ENCODE results near the gene CD40.

CD40 gene

DNA sequence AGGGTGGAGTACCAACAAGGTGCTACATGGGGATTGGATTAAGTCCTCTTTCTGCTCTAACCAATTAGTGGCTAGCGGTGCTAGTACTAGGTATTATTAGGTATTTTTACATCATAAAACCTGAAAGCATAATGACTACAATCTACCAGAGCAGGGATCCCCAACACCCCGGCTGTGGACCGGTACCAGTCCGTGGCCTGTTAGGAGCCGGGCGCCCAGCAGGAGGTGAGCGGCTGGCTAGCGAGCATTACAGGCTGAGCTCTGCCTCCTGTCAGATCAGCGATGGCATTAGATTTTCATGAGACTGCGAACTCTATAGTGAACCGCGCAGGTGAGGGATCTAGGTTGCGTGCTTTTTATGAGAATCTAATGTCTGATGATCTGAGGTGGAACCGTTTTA lies 9.1 kb upstream of the CD40 start:
- TF ChIP-seq, protein P1, sequence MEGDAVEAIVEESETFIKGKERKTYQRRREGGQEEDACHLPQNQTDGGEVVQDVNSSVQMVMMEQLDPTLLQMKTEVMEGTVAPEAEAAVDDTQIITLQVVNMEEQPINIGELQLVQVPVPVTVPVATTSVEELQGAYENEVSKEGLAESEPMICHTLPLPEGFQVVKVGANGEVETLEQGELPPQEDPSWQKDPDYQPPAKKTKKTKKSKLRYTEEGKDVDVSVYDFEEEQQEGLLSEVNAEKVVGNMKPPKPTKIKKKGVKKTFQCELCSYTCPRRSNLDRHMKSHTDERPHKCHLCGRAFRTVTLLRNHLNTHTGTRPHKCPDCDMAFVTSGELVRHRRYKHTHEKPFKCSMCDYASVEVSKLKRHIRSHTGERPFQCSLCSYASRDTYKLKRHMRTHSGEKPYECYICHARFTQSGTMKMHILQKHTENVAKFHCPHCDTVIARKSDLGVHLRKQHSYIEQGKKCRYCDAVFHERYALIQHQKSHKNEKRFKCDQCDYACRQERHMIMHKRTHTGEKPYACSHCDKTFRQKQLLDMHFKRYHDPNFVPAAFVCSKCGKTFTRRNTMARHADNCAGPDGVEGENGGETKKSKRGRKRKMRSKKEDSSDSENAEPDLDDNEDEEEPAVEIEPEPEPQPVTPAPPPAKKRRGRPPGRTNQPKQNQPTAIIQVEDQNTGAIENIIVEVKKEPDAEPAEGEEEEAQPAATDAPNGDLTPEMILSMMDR (IDR thresholded peaks at IDR 0.05), result no peak
- no peak for TF ChIP-seq ZFX (IDR thresholded peaks at IDR 0.05; ENCODE audit: borderline replicate concordance)
- H3K27ac ChIP-seq, result no peak overlapping the region

DNA sequence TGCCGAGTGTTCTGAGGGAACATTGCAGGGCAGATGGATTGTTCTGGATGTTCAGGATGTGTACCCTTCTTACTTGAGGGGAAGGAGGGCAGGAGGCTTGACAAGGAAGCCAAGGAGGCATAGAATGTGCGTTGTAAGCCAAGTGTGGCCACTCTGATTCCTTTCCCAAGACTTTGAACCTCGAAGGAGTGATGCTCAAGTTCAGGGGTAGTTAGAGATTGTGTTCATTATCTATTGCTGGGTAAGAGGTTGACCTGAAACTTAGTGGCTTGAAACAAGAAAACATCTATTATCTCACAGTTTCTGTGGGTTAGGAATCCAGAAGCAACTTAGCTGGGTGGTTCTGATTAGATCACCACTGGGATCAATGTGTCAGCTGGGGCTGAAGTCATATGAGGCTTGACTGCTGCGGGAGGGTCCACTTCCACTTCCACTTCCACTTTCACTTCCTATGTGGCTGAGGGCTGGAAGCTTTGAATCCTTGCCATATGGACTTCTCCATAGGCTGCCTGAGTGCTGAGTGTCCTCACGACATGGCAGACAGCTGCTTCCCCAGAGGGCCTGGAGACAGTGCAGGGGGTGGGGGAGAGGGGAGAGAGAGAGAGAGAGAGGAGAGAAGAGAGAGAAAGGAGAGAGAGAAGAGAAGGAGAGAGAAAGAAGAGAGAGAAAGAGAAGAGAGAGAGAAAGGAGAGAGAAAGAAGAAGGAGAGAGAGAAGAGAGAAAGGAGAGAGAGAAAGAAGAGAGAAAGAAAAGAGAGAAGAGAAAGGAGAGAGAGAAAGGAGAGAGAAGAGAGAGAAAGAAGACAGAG lies 6.9 kb upstream of the CD40 start:
- TF ChIP-seq ZFX (IDR thresholded peaks at IDR 0.05; ENCODE audit: borderline replicate concordance), result no peak
- TF ChIP-seq, protein P1 (IDR thresholded peaks at IDR 0.05), result no peak
- no peak overlapping the region for H3K27ac ChIP-seq

DNA sequence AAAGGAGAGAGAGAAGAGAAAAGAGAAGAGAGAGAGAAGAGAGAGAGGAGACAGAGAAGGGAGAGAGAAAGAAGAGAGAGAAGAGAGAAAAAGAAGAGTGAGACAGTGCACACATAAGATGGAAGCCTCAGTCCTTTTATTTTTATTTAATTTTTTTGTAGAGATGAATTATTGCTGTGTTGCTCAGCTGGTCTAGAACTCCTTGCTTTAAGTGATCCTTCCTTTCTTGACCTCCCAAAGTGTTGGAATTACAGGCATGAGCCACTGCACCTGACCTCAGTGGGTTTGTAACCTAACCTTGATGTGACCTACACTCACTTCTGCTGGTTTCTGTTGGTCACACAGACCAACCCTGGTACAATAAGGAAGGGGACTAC lies 6.3 kb upstream of the CD40 start:
- H3K27ac ChIP-seq, result no peak overlapping the region
- no peak for TF ChIP-seq ZFX (IDR thresholded peaks at IDR 0.05; ENCODE audit: borderline replicate concordance)
- TF ChIP-seq, protein P1 (IDR thresholded peaks at IDR 0.05), result no peak

DNA sequence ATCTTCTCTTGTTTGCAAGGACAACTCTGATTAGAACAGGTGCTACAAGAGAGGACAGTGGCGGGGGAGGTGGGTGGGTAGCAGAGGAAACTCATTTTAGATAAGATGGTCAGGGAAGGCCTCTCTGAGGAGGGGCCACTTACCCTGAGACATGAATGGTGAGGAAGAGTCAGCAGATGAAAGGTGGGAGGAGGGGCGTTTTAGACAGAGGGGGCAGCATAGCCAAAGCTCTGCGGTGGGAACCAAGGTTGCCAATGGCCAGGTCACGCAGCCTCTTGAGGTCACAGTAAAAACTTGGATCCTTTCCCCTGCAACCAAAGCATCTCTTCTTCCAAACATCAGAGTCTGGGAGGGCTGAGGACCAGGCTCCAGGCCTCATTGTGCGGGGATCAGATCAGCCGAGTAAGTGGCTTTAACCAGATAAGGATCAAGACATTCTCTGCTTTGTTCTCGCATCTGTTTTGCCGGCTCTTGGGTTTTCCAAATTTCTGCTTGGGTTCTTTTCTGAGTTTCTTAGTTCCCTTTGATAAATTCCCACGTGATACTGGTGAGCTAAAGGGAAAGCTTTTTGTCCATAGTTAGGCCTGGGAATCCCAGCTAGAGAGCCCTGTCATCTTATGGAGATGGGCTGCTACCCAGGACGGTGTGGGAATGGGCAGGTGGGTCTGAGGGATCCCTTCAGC lies 5.5 kb upstream of the CD40 start:
- TF ChIP-seq, protein P1 (IDR thresholded peaks at IDR 0.05), result no peak
- TF ChIP-seq ZFX (IDR thresholded peaks at IDR 0.05; ENCODE audit: borderline replicate concordance), result no peak
- no peak overlapping the region for H3K27ac ChIP-seq

DNA sequence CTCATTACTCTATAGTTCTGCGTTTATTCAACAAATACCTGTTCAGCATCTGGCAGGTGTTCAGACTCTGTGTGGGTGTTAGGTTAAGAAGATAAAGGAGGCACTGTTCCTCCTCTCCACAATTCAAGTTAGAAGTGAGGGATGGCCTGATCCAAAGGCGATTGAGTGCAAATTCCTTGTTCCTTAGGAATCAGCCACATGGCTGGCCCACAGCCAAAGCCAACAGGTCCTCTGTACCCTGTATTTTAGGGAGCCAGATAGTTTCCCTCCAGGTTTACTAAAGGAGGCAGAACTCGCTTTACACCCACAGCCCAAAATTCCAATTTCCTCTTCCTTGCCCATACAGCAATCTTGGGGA lies 5.0 kb upstream of the CD40 start:
- TF ChIP-seq, protein P1 (IDR thresholded peaks at IDR 0.05), result no peak
- no peak for TF ChIP-seq ZFX (IDR thresholded peaks at IDR 0.05; ENCODE audit: borderline replicate concordance)

DNA sequence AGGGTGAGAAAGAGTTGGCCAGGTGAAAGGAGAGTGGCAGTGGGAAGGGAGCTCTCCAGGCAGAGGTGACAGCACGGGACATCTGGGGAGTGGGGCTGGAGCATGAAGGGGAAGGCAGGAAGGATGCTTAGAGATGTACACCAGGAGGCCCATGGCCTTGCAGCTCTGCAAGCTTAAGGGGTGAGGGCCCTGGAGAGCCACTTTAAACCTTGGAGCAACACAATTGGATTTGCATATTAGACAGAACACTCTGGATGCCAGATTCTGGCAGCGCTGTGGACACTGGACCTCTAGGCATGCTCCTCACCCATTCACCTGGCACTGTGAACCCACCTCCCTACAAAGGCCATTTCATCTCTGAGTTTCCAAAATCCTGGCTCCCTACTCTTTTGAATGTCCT lies 3.7 kb upstream of the CD40 start:
- no peak for TF ChIP-seq ZFX (IDR thresholded peaks at IDR 0.05; ENCODE audit: borderline replicate concordance)
- TF ChIP-seq, protein P1 (IDR thresholded peaks at IDR 0.05), result no peak
- H3K27ac ChIP-seq, result no peak overlapping the region

More for the DNA sequence above, 5.0 kb upstream of the CD40 start:
- H3K27ac ChIP-seq, result no peak overlapping the region

DNA sequence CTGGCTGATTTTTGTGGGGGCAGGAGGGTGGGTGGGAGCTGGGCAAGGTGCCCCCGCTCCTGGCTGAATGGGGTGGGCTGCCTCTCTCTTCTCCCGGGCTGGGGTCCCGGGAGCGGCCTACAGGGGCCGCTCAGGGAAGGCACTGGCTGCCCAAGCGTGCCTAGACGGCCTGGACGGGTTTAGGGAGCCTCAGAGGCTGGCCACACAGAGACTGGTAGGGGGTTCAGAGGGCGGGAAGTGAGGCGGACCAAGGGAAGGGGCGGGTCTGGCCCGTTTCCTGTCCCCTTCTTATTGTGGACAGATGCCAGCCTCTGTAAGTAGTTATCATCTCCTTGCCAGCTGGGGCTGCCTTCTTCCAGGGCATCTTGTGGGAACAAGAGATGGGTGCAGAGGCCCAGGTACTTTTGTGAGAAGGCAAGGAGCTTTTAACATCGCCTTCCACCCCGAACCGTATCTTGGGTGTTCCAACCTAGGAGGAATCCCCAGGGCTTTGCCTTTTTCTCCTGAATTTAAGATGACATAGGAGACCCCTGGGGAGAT lies 437 bp downstream of the CD40 start:
- TF ChIP-seq ZFX (IDR thresholded peaks at IDR 0.05; ENCODE audit: borderline replicate concordance), result no peak
- TF ChIP-seq, protein P1 (IDR thresholded peaks at IDR 0.05), result no peak
- H3K27ac ChIP-seq, result no peak overlapping the region
